SIG-M5 treated with dmso at 0.1 percent for 504 hours (cell line): ENCODE results near the gene CCZ1.
"Not testable (repeated sequence)": the region's sequence is repeated elsewhere in the genome, so short reads cannot be mapped to it uniquely, and the experiment has no call there.

Experiments used
- DNase-seq: peaks from one replicate; lab custom pipeline; 2025; ENCODE audit not compliant: unreplicated experiment; lab: John Stamatoyannopoulos, UW

Gene CCZ1

DNA sequence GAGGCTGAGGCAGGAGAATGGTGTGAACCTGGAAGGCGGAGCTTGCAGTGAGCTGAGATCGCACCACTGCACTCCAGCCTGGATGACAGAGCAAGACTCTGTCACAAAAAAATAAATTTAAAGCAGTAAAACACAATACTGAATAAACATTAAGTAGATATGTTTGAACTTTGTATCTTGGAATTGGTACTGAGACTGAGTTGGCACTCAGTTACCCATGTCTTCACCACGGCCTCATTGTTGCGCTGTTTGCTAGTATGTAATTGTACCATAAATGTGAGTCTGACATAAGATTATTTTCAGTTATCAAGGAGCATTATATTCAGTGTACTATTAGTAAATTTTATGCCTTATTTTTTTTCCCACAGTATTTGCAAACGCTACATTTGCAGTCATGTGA lies 6.2 kb downstream of the CCZ1 start:
- DNase-seq, result not testable (repeated sequence)

- not testable (repeated sequence) for DNase-seq
Observed at GRCh38 chr7:5908835-5909234, 10.3 kb downstream of the CCZ1 start.

DNA sequence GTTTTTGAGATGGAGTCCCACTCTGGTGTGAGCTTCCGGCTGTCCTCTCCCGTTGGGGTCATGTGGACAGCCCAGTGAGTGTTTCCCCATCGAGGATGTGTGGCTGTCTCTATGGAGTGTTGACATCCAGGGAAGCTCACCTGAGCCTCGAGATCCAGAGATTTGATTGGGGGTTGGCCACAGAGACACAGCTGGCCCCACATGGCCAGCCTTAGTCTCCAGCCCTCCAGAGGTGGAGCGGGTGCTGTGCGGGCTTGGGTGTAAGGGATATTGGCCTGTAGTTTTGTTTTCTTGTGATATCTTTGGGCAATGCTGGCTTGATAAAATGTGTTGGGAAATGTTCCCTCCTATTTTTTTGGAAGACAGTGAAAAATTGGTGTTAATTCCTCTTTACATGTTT lies 18.0 kb downstream of the CCZ1 start:
- DNase-seq, result not testable (repeated sequence)

DNA sequence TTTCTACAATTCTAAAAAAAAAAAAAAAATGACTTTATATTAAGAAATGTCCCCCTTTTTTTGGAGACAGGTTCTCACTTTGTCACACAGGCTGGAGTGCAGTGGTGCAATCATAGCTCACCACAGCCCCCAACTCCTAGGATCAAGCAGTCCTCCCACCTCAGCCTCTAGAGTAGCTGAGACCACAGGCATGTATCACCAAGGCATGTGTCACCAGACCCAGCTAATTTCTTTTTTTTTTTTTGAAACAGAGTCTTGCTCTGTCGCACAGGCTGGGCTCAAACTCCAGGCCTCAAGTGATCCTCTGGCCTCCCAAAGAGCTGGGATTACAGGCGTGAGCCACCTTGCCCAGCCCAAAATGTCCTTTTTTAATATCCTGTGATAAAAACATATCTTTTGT lies 25.6 kb downstream of the CCZ1 start:
- not testable (repeated sequence) for DNase-seq

DNA sequence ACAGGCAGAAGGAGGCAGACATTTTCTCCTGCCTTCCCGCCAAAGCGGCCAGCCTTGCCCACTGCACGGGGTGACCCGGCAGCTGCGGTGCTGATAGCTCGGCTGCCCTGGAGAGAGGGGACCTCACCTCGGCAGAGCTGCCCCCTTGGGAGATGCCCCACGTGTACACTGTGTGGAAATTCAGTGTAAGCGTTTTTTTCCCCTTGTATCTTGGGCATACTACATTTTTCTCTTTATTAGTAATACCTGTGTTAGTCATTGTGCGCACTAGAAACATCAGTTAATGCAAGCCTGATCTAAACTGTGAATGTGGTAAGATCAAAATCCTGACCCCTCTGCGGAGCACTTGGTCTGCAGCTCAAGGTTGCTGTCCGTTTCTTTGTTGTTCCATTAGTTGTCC lies 26.1 kb downstream of the CCZ1 start:
- DNase-seq, result not testable (repeated sequence)

DNA sequence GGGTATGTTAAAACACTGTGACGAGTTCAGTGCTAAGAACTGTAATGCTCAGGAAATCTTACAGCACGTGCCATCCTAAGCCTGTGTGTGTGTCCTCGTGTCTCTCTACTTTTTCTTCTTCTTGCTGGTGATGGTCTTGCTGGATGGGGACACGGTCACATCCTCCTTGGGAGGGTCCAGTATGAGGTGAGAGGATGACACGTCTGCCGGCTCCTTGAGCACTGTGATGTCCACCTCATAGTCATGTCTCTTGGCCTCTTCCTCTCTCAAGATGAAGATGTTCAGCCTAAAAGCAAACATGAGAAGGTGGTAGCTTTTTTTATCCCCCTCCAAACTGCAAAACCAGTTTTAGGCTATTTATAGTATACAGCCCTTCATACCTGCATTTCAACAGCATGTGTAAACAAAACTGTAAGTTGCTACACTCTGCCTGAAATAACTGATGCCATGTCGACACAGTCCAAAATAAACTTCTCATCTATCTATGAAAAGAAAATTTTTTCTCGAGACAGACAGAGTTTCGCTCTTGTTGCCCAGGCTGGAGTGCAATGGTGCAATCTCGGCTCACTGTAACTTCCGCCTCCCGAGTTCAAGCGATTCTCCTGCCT lies 27.8 kb downstream of the CCZ1 start:
- not testable (repeated sequence) for DNase-seq

DNA sequence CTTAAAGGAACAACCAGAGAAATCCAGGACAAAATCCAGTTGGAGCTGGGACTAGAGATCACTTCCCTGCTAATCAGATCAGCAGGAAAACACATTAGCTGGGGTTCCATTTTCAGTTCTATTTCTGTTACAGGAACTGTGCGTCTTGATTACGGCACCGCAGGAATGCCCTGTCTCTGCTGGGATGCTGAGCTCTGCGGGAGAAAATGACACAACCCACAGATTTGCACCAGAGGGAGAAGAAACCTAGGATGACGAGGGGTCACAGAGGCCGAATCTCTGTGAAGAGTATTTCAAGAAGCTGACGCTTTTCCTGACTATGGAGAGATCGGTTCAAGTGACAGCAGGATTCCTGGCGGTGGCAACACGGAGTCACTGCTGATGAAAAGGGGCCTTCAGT lies 31.8 kb downstream of the CCZ1 start:
- DNase-seq, result not testable (repeated sequence)

DNA sequence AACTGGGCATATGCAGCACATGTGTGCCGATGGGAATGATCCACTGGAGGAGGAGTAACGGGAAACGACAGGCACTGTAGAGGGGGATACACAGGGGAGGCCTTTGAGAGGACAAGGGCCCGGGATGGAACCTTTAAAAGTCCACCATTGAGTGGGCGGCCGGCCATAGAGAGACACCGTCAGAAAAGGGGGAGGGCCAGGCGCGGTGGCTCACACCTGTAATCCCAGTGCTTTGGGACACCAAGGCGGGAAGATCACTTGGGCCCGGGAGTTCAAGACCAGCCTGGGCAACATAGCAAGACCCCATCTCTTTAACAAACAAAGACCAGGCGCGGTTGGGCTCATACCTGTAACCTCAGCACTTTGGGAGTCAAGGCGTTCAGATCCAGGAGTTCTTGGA lies 32.7 kb downstream of the CCZ1 start:
- not testable (repeated sequence) for DNase-seq

DNA sequence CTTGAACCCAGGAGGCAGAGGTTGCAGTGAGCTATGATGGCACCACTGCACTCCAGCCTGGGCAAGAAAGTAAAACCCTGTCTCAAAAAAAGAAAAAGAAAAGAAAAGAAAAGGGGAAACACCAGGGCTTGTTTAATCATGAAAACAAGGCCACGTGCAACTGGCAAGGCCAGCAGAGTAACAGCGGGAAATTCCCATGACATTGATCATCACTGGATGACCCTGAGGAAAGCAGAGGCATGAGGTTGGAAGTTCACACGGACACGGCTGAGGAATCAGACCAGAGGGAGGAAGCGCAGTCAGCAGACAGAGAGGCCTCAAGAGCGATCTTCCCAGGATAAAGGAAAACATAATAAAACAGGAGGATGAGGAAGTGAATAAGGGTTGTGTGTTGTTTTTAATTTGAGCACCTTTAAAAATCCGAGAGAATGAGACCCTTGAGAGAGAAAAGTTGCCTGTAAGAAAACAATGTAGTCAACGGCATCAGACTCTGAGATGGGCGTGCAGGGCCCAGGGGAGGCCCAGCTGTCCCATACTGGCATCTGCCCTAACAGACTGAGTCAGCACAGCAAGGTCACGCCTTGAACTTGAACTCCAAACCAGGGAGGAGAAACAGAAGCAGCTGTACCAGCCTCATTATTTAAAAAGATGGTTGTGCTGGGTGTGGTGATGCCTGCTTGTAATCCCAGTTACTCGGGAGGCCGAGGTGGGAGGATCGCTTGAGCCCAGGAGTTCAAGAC lies 33.5 kb downstream of the CCZ1 start:
- not testable (repeated sequence) for DNase-seq

DNA sequence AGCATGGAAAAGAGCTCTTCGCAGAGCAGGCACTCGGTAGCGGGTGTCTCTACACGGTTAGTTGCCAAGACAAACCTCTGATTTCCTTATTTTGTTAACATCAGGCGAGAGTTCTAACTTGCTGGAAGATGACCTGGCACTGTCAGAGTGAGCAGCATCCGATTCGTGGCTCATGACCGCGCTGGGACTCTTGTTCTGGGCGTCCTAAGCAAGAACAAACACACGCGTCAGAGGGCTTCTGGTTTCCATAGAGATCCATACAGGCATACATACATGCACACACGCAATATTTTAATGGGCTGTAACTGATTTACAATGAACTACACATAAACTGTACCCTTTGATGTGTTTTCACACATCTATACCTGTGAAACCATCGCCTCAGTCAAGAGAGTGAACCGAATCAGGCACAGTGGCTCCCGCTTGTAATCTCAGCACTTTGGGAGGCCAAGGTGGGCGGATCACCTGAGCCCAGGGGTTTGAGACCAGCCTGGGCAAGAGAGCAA lies 36.5 kb downstream of the CCZ1 start:
- DNase-seq, result not testable (repeated sequence)

DNA sequence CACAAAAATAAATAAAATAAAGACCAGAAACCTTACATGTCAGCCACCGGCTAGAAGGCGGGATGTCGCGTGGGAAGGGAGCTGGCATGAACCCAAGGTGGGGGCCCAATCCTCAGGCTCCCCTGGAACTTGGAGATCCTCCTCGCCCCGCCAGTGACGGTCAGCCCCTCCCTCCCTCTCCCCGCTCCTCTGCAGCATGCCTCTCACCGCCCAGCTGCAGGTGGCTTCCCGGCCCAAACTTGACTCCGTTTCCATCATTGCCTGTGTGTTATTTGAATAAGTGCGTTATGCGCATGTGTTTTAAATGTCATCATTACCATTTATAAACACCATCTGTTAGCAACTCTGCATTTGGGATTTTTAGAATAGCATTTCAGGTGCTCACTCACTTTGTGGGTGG lies 64.7 kb downstream of the CCZ1 start:
- DNase-seq, result not testable (repeated sequence)

DNA sequence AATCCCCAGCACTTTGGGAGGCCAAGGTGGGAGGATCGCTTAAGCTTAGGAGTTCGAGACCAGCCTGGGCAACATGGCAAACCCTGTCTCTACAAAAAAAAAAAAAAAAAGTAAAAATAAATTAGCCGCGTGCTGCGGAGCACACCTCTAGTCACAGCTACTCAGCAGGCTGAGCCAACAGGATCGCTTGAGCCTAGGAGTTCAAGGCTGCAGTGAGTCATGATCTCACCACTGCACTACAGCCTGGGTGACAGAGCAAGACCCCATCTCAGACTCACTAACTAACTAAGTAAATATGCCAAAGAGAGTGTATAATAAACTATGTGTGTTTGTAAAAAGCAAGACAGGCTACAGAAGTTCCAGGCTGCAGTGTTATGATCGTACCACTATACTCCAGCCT lies 65.3 kb downstream of the CCZ1 start:
- DNase-seq, result not testable (repeated sequence)

DNA sequence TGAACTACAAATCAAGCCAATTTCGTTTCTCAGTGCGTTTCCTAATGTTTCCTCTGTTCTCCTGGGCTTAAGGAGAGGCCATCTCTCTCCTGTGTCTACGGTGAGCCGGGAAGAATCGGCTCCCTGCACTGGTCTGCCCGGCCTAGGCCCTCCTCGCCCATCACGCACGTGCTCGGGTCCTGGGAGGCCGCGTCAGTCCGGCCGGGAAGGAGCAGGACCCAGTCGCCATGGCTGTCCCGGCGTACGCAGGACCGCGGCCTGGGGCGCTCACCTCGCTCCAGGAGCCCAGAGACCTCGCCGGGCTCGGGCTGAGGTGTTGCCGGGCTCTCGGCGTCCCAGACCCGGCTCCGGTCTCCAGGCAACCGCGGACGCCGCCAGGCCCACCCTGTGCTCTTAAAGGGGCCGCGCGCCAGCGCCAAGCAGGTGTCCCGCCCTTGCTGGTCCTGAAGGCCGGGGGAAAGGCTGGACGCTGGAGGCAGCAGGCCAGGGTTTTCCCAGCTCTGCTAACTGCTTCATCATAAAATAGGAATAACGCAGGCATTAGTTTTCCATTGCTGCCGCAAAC lies 71.9 kb downstream of the CCZ1 start, which contains the start of gene RSPH10B:
TSS of gene RSPH10B (minus strand) at position 343 of the 565 bp plus-strand sequence. CDS start 3,573 bp downstream, outside the sequence.
- DNase-seq, result not testable (repeated sequence)

- not testable (repeated sequence) for DNase-seq
Observed at GRCh38 chr7:5973580-5973979, 75.0 kb downstream of the CCZ1 start.
